ENCODE measurements around the gene PBXIP1. TPM values are rescaled to one million over a fixed set of nuclear protein-coding genes. Genes with fewer than 3 reads are reported as not detected.

The PBXIP1 gene
- total and polyA plus RNA-seq, 7 donors = 8.3 to 251 (median 178) TPM

GRCh38 chr1:154974808-154975408 lies 19.0 kb upstream of the PBXIP1 start:
- Histone ChIP-seq H3K4me3 (peak overlapping the region; percentile 46 to 77 (median 70)), H3K27me3 (no peaks in the 10 kb centered on the region), H3K9me3 (no peaks in the 10 kb centered on the region), H3K4me1 (peaks cover 0 to 45% (median 39%) of the 10 kb centered on the region in 4 donors), H3K36me3 (peaks cover 0 to 10% (median 0%) of the 10 kb centered on the region in 4 donors), H3K27ac (peak overlapping the region; percentile 95 to 98 (median 96))
- intact Hi-C loops (cut with DNase I) = loop anchor here (1.0 to 5.0 kb wide), 4 partner anchors 27 to 87 kb away; partner anchors contain the start of genes EFNA4 and ZBTB7B
- 0% methylated on average over 30 of the region's 30 CpGs for WGBS, 2 donors
- TF ChIP-seq EP300 (IDR thresholded peaks at IDR 0.05) (peak in 1 of 4 donors; percentile 34), POLR2A (IDR thresholded peaks at IDR 0.05) (peak; percentile 49 to 59), CTCF (IDR thresholded peaks at IDR 0.05) (no peak), POLR2AphosphoS5 (IDR thresholded peaks at IDR 0.05) (peak; percentile 27 to 91 (median 79))
- peak; percentile 97 for DNase-seq

GRCh38 chr1:154974102-154974807 lies 18.4 kb upstream of the PBXIP1 start, which contains the start of gene CKS1B:
Gene CKS1B (plus strand): TSS chr1:154974681. CDS start chr1:154974746, 65 bp downstream.
- peak; percentile 99 for DNase-seq
- peaks cover 0 to 3% (median 0%) of the 10 kb centered on the region in 4 donors for H3K36me3 ChIP-seq
- H3K27ac ChIP-seq = peak within 1 kb of the TSS; percentile 95 to 98 (median 96)
- intact Hi-C loops (cut with DNase I) = loop anchor here (1.0 to 5.0 kb wide), 3 partner anchors 28 to 88 kb away; partner anchors contain the start of genes EFNA4 and ZBTB7B
- H3K4me3 ChIP-seq = peak within 1 kb of the TSS; percentile 60 to 77 (median 70)
- H3K4me1 ChIP-seq = peaks cover 0 to 51% (median 45%) of the 10 kb centered on the region in 4 donors
- 0% methylated on average over 47 of the region's 47 CpGs for WGBS, 2 donors
- no peak for TF ChIP-seq CTCF (IDR thresholded peaks at IDR 0.05)
- TF ChIP-seq POLR2AphosphoS5 (IDR thresholded peaks at IDR 0.05) = peak; percentile 68 to 88 (median 78)
- TF ChIP-seq POLR2A (IDR thresholded peaks at IDR 0.05) = peak; percentile 57 to 59
- H3K27me3 ChIP-seq = no peaks in the 10 kb centered on the region
- no peaks in the 10 kb centered on the region for H3K9me3 ChIP-seq

GRCh38 chr1:154973344-154974101 lies 17.6 kb upstream of the PBXIP1 start:
- Histone ChIP-seq H3K4me3 (peak overlapping the region; percentile 60 to 77 (median 70)), H3K4me1 (peaks cover 0 to 59% (median 53%) of the 10 kb centered on the region in 4 donors), H3K9me3 (no peaks in the 10 kb centered on the region), H3K27me3 (no peaks in the 10 kb centered on the region), H3K36me3 (peaks cover 0 to 1% (median under 1%) of the 10 kb centered on the region in 4 donors), H3K27ac (peak overlapping the region; percentile 95 to 98 (median 96))
- intact Hi-C loops (cut with DNase I) = loop anchor here (1.0 to 5.0 kb wide), 3 partner anchors 29 to 89 kb away; partner anchors contain the start of genes EFNA4 and ZBTB7B
- DNase-seq = peak; percentile 98
- WGBS, 2 donors = 2 to 5% methylated on average over 37 of the region's 37 CpGs
- TF ChIP-seq CTCF (IDR thresholded peaks at IDR 0.05) (peak in 1 of 4 experiments; percentile 36), EP300 (IDR thresholded peaks at IDR 0.05) (no peak), POLR2AphosphoS5 (IDR thresholded peaks at IDR 0.05) (peak; percentile 53 to 87 (median 56)), POLR2A (IDR thresholded peaks at IDR 0.05) (peak in 1 of 2 donors; percentile 59)
